IMR-90 (cell line): Measurements from ENCODE around the gene DOCK1. TPM values are rescaled to one million over a fixed set of nuclear protein-coding genes. Genes with fewer than 3 reads are reported as not detected.

Source experiments
- ATAC-seq: fragments of 200-7000 bp; cut with Tn5 transposase; 2 replicates; pipeline ENCODE4 v1.9.1; 2020; ENCODE audit warnings: low read depth, mild to moderate bottlenecking, moderate library complexity
- BruUV-seq: library from RNA; stranded (reverse); fragments of 400-500 nt; replicated peaks from 2 replicates; lab custom pipeline; 2021; lab: Mats Ljungman, UMichigan
- CTCF ChIA-PET: fragments of 300-600 bp; formaldehyde crosslinking; extraction: SDS; loops from one replicate; lab custom pipeline; 2021; ENCODE audit warnings: antibody characterized with exemption; lab: Yijun Ruan, JAX
- POLR2A ChIA-PET: fragments of 300-600 bp; sonication (Branson Sonifier 250); formaldehyde crosslinking; loops from one replicate; lab custom pipeline; 2022; ENCODE audit warnings: antibody characterized with exemption; ENCODE audit not compliant: unreplicated experiment; lab: Charles Lee
- DNase-seq: peaks from one replicate; pipeline ENCODE4 v3.0.0; 2013
- H2AFZ ChIP-seq: replicated peaks from 2 replicates; pipeline ENCODE3; 2013; ENCODE audit warnings: low read length, mild to moderate bottlenecking; ENCODE audit not compliant: poor library complexity
- H2AK5ac ChIP-seq: 2 replicates; pipeline ENCODE4 v1.6.1; 2013; ENCODE audit warnings: low read depth, low read length, inconsistent platforms
- H2AK9ac ChIP-seq: replicated peaks from 2 replicates; pipeline ENCODE3; 2013; ENCODE audit warnings: mild to moderate bottlenecking, low read depth, low read length, moderate library complexity; ENCODE audit not compliant: poor library complexity
- H2BK120ac ChIP-seq: 2 replicates; pipeline ENCODE4 v1.6.1; 2013; ENCODE audit warnings: low read depth, low read length, inconsistent platforms
- H2BK15ac ChIP-seq: 3 replicates; pipeline ENCODE4 v1.6.1; 2013; ENCODE audit warnings: low read depth, low read length, inconsistent platforms
- H2BK20ac ChIP-seq: 2 replicates; pipeline ENCODE4 v1.6.1; 2013; ENCODE audit warnings: low read depth, mild to moderate bottlenecking, inconsistent platforms, low read length, moderate library complexity
- H2BK5ac ChIP-seq: 2 replicates; pipeline ENCODE4 v1.6.1; 2013; ENCODE audit warnings: mild to moderate bottlenecking, low read depth, low read length, inconsistent platforms; ENCODE audit not compliant: poor library complexity, severe bottlenecking
- H3K14ac ChIP-seq: replicated peaks from 2 replicates; pipeline ENCODE4 v1.6.1; 2013; ENCODE audit warnings: low read depth, low read length, inconsistent platforms
- H3K18ac ChIP-seq: 2 replicates; pipeline ENCODE4 v1.6.1; 2013; ENCODE audit warnings: low read depth, low read length, control low read depth
- H3K23ac ChIP-seq: 2 replicates; pipeline ENCODE4 v1.6.1; 2013; ENCODE audit warnings: low read depth, low read length, inconsistent platforms
- H3K27ac ChIP-seq: 2 replicates; pipeline ENCODE4 v1.5.1; 2013; ENCODE audit warnings: mild to moderate bottlenecking, control low read depth, low read length; ENCODE audit not compliant: insufficient read depth
- H3K27me3 ChIP-seq: 2 replicates; pipeline ENCODE4 v1.6.1; 2013; ENCODE audit warnings: low read length; ENCODE audit not compliant: control insufficient read depth, insufficient read depth
- H3K36me3 ChIP-seq: 2 replicates; pipeline ENCODE4 v1.6.1; 2013; ENCODE audit warnings: low read length, mixed read lengths; ENCODE audit not compliant: control insufficient read depth, insufficient read depth
- H3K4ac ChIP-seq: 2 replicates; pipeline ENCODE4 v1.6.1; 2013; ENCODE audit warnings: low read depth, low read length, inconsistent platforms
- H3K4me1 ChIP-seq: 2 replicates; pipeline ENCODE4 v1.6.1; 2013; ENCODE audit warnings: low read length, mixed read lengths; ENCODE audit not compliant: control insufficient read depth, insufficient read depth
- H3K4me2 ChIP-seq: 2 replicates; pipeline ENCODE4 v1.6.1; 2013; ENCODE audit warnings: low read depth, mild to moderate bottlenecking, control low read depth, low read length, moderate library complexity
- H3K4me3 ChIP-seq: 2 replicates; pipeline ENCODE4 v1.5.1; 2013; ENCODE audit warnings: low read depth, mild to moderate bottlenecking, control low read depth, low read length, moderate library complexity; ENCODE audit not compliant: insufficient read depth
- H3K56ac ChIP-seq: 2 replicates; pipeline ENCODE4 v1.6.1; 2013; ENCODE audit warnings: low read length, inconsistent platforms; ENCODE audit not compliant: insufficient read depth; ENCODE audit errors: extremely low read depth
- H3K79me1 ChIP-seq, 2 experiments: 2 replicates each; pipeline ENCODE4 v1.6.1; 2013; ENCODE audit warnings: low read length in 2 of 2, inconsistent platforms in 1 of 2, low read depth in 1 of 2
- H3K9ac ChIP-seq: 2 replicates; pipeline ENCODE4 v1.6.1; 2013; ENCODE audit warnings: low read depth, low read length, control low read depth
- H3K9me1 ChIP-seq: 2 replicates; pipeline ENCODE4 v1.6.1; 2013; ENCODE audit warnings: low read length, inconsistent platforms; ENCODE audit not compliant: insufficient read depth
- H3K9me3 ChIP-seq: 2 replicates; pipeline ENCODE4 v1.6.1; 2013; ENCODE audit warnings: low read length; ENCODE audit not compliant: control insufficient read depth, insufficient read depth
- H4K20me1 ChIP-seq: 2 replicates; pipeline ENCODE4 v1.6.1; 2013; ENCODE audit warnings: low read length, inconsistent platforms; ENCODE audit not compliant: insufficient read depth
- H4K5ac ChIP-seq: 2 replicates; pipeline ENCODE4 v1.6.1; 2013; ENCODE audit warnings: mild to moderate bottlenecking, low read depth, low read length, control low read depth
- H4K8ac ChIP-seq, 2 experiments: 2 replicates each; pipeline ENCODE4 v1.6.1; 2013; ENCODE audit warnings: low read depth in 2 of 2, low read length in 2 of 2, control low read depth in 1 of 2, inconsistent platforms in 1 of 2
- H4K91ac ChIP-seq: 2 replicates; pipeline ENCODE4 v1.6.1; 2013; ENCODE audit warnings: low read depth, low read length, inconsistent platforms; ENCODE audit not compliant: insufficient read depth
- CHD1 ChIP-seq: IDR thresholded peaks from 2 replicates; pipeline ENCODE4 v1.6.1; 2012; ENCODE audit warnings: low read depth, low read length, improper control_type of control experiment
- CTCF ChIP-seq: conservative IDR thresholded peaks from 2 replicates; pipeline ENCODE4 v1.5.1; 2012; ENCODE audit warnings: mild to moderate bottlenecking, low read depth, low read length, improper control_type of control experiment
- ELK1 ChIP-seq: fragments of 150-350 bp; IDR thresholded peaks from 2 replicates; pipeline ENCODE4 v1.6.1; 2016; ENCODE audit warnings: low read depth, mild to moderate bottlenecking, low read length, moderate library complexity, borderline replicate concordance
- FOS ChIP-seq: fragments of 150-350 bp; IDR thresholded peaks from 2 replicates; pipeline ENCODE4 v1.6.1; 2016; ENCODE audit warnings: low read depth, low read length
- MAZ ChIP-seq: IDR thresholded peaks from 2 replicates; pipeline ENCODE4 v1.6.1; 2012; ENCODE audit warnings: low read depth, mild to moderate bottlenecking, low read length, improper control_type of control experiment, moderate library complexity, borderline replicate concordance
- MXI1 ChIP-seq: IDR thresholded peaks from 2 replicates; pipeline ENCODE4 v1.6.1; 2012; ENCODE audit warnings: low read depth, mild to moderate bottlenecking, low read length, moderate library complexity, borderline replicate concordance
- RCOR1 ChIP-seq: IDR thresholded peaks from 2 replicates; pipeline ENCODE4 v1.6.1; 2012; ENCODE audit warnings: mild to moderate bottlenecking, low read length, improper control_type of control experiment; ENCODE audit not compliant: insufficient replicate concordance
- RFX5 ChIP-seq: IDR thresholded peaks from 2 replicates; pipeline ENCODE4 v1.8.0; 2012; ENCODE audit warnings: low read depth, mild to moderate bottlenecking, low read length, moderate library complexity
- SMC3 ChIP-seq: fragments of 150-350 bp; IDR thresholded peaks from 2 replicates; pipeline ENCODE4 v1.6.1; 2016; ENCODE audit warnings: low read depth, mild to moderate bottlenecking, antibody characterized with exemption, low read length, moderate library complexity
- USF2 ChIP-seq: fragments of 150-350 bp; IDR thresholded peaks from 2 replicates; pipeline ENCODE4 v1.6.1; 2017; ENCODE audit warnings: mild to moderate bottlenecking, antibody characterized with exemption, low read length, low read depth
- WGBS, 2 experiments: methylation state at CpG; one replicate each; pipeline versions ENCODE4 v1.1.5 to v1.1.7; 2013; ENCODE audit warnings: missing lambda C conversion rate in 2 of 2; ENCODE audit not compliant: insufficient read length in 1 of 2; ENCODE audit errors: extremely low coverage in 2 of 2; 5-methylcytosine and 5-hydroxymethylcytosine counted together
- dilution Hi-C: fragments of 300-500 bp; cut with HindIII; formaldehyde crosslinking; loops from one replicate; pipeline ENCODE4 v1.14.3; 2018; ENCODE audit warnings: low sequenced_read_pairs; ENCODE audit not compliant: unreplicated experiment
- in situ Hi-C: fragments of 300-500 bp; cut with MboI; formaldehyde crosslinking; loops from 3 replicates; pipeline ENCODE4 v1.14.3; 2019; ENCODE audit warnings: low sequenced_read_pairs, inconsistent platforms, mixed read lengths
- intact Hi-C: fragments of 100-400 bp; cut with micrococcal nuclease; formaldehyde crosslinking; loops from 2 replicates; pipeline ENCODE4 v1.10.0; 2022
- polyA plus RNA-seq, 3 experiments: library from polyadenylated mRNA; depleted of rRNA; stranded (reverse); fragments of >200 nt; gene quantifications; 2 replicates each; pipeline ENCODE4 v1.2.3, GENCODE V29; 2012; ENCODE audit warnings: low replicate concordance in 1 of 3
- total RNA-seq: library from RNA; depleted of rRNA; stranded (reverse); fragments of >200 nt; gene quantifications from 2 replicates; pipeline ENCODE4 v1.2.3, GENCODE V29; 2012

DOCK1 gene
- total and polyA plus RNA-seq, 2 of the 4 experiments (the other 2 are of a cell fraction) = 28.2 to 71.0 TPM

- H2BK15ac ChIP-seq = no peak overlapping the region
- POLR2A ChIA-PET = no interaction called here
These were observed 511.8 kb downstream of the DOCK1 start for GRCh38 chr10:127417031-127417430.

More at GRCh38 chr10:127417031-127417430, 511.8 kb downstream of the DOCK1 start:
- H3K4me3 ChIP-seq = no peak overlapping the region
- in situ Hi-C loops (no loop called here), dilution Hi-C loops (no loop called here), intact Hi-C loops (no loop called here)
- H3K27ac ChIP-seq = no peak overlapping the region
- H4K5ac ChIP-seq = no peak overlapping the region
- H2BK5ac ChIP-seq = no peak overlapping the region
- WGBS, 2 experiments = no CpG with 5 or more reads among the region's 10 CpGs
- H3K14ac ChIP-seq = no peak overlapping the region
- no peak overlapping the region for H4K8ac ChIP-seq
- no peak for DNase-seq
- no peak overlapping the region for H3K4ac ChIP-seq
- H3K9me1 ChIP-seq = peaks cover 2% of the 10 kb centered on the region; the same call in 1 of the 2 replicates
- no peak overlapping the region for H3K23ac ChIP-seq
- CTCF ChIA-PET = no interaction called here
- H3K27me3 ChIP-seq = no peaks in the 10 kb centered on the region
- H2AK5ac ChIP-seq = no peak overlapping the region
- no peak overlapping the region for H2AK9ac ChIP-seq
- no peak overlapping the region for H2BK120ac ChIP-seq
- BruUV-seq = no TSS peak
- H3K56ac ChIP-seq = no peak overlapping the region
- H2AFZ ChIP-seq = no peak overlapping the region
- peaks cover 33% of the 10 kb centered on the region for H3K36me3 ChIP-seq
- no peak overlapping the region for H3K9ac ChIP-seq
- no peaks in the 10 kb centered on the region for H4K20me1 ChIP-seq
- no peaks in the 10 kb centered on the region for H3K4me1 ChIP-seq
- H3K18ac ChIP-seq = no peak overlapping the region
- H4K91ac ChIP-seq = no peak overlapping the region
- H3K9me3 ChIP-seq = no peaks in the 10 kb centered on the region
- H2BK20ac ChIP-seq = no peak overlapping the region
- no peaks in the 10 kb centered on the region for H3K79me1 ChIP-seq
- TF ChIP-seq RCOR1 (no peak), MXI1 (no peak), RFX5 (no peak), CHD1 (no peak), MAZ (no peak), FOS (no peak), SMC3 (no peak), USF2 (no peak), CTCF (no peak), ELK1 (no peak)
- no peak for ATAC-seq
- no peak overlapping the region for H3K4me2 ChIP-seq
